ENCODE results near the gene NUDT3.

NUDT3 gene

DNA sequence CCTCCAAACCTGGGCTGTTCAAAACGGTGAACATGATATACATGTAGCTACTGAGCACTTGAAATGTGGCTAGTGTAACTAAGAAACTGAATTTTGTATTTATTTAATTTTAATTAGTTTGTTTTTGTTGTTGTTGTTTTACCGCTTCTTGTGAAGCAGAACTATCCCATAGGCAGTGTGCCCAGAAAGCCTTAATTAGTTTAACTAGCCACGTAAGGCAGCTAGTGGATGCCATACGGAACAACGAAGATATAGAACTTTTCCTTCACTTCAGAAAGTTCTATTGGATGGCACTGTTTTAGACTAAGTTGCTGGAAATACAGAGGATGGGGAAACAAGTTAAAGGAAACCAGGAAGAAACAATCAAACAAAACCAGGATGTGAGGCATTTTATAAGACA, 70.6 kb downstream of the NUDT3 start:
- Histone ChIP-seq H3K4me2 (ENCODE audit: low read length) (no peak overlapping the region), H3K9me3 (ENCODE audit: low read length) (no peaks in the 10 kb centered on the region), H2AFZ (ENCODE audit: low read length) (no peak overlapping the region), H4K20me1 (ENCODE audit: insufficient read depth, low read length) (no peaks in the 10 kb centered on the region), H3K27me3 (ENCODE audit: insufficient read depth, low read length) (no peaks in the 10 kb centered on the region), H3K36me3 (ENCODE audit: insufficient read depth, low read length) (peaks cover 9% of the 10 kb centered on the region; the same call in 1 of the 2 replicates), H3F3A (ENCODE audit: insufficient read depth, low read length) (0 out of 2 replicates have a peak, but pooled peaks cover 2% of the 10 kb centered on the region), H3K79me2 (ENCODE audit: insufficient read depth, low read length) (peaks cover 7% of the 10 kb centered on the region; the same call in 1 of the 2 replicates), H3K27ac (ENCODE audit: low read depth, low read length, poor library complexity, severe bottlenecking) (no peak overlapping the region), H3K9ac (ENCODE audit: low read length) (no peak overlapping the region), H3K4me1 (ENCODE audit: insufficient read depth, low read length, severe bottlenecking) (peaks cover 22% of the 10 kb centered on the region), H3K4me3 (ENCODE audit: low read depth, low read length, poor library complexity, severe bottlenecking) (no peak overlapping the region), H3K9me2 (ENCODE audit: low read depth, low read length) (no peaks in the 10 kb centered on the region)
- TF ChIP-seq, protein P1, sequence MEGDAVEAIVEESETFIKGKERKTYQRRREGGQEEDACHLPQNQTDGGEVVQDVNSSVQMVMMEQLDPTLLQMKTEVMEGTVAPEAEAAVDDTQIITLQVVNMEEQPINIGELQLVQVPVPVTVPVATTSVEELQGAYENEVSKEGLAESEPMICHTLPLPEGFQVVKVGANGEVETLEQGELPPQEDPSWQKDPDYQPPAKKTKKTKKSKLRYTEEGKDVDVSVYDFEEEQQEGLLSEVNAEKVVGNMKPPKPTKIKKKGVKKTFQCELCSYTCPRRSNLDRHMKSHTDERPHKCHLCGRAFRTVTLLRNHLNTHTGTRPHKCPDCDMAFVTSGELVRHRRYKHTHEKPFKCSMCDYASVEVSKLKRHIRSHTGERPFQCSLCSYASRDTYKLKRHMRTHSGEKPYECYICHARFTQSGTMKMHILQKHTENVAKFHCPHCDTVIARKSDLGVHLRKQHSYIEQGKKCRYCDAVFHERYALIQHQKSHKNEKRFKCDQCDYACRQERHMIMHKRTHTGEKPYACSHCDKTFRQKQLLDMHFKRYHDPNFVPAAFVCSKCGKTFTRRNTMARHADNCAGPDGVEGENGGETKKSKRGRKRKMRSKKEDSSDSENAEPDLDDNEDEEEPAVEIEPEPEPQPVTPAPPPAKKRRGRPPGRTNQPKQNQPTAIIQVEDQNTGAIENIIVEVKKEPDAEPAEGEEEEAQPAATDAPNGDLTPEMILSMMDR (IDR thresholded peaks at IDR 0.05; ENCODE audit: low read length), result no peak
- TF ChIP-seq EZH2 (IDR thresholded peaks at IDR 0.05; ENCODE audit: borderline replicate concordance, low read length), result no peak

DNA sequence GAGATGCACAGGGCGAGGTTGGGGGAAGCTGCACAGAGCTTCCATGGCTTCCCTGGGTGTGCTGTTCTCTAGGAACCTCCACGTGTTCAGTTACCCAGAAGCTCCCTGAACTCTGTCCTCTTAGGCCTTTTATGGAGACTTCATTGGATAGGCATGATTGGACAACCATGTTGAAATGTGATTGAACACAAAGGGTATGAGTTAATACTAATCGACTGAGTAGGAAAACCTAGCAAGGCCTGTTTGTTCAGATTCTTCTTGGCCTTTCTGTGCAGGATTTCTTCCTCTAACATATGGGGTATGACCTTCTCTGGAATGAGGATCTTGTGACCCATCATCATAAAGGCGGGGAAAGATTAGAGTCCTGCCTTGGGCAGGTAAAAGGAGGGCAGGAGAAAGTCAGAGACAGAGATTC, 73.0 kb downstream of the NUDT3 start:
- Histone ChIP-seq H3F3A (ENCODE audit: insufficient read depth, low read length) (0 out of 2 replicates have a peak, but pooled peaks cover 3% of the 10 kb centered on the region), H3K36me3 (ENCODE audit: insufficient read depth, low read length) (peaks cover 9% of the 10 kb centered on the region; the same call in 1 of the 2 replicates), H3K4me3 (ENCODE audit: low read depth, low read length, poor library complexity, severe bottlenecking) (no peak overlapping the region), H4K20me1 (ENCODE audit: insufficient read depth, low read length) (no peaks in the 10 kb centered on the region), H3K9me2 (ENCODE audit: low read depth, low read length) (no peaks in the 10 kb centered on the region), H3K9ac (ENCODE audit: low read length) (no peak overlapping the region), H3K79me2 (ENCODE audit: insufficient read depth, low read length) (peaks cover 24% of the 10 kb centered on the region), H3K4me1 (ENCODE audit: insufficient read depth, low read length, severe bottlenecking) (peaks cover 40% of the 10 kb centered on the region), H3K27ac (ENCODE audit: low read depth, low read length, poor library complexity, severe bottlenecking) (no peak overlapping the region), H3K9me3 (ENCODE audit: low read length) (no peaks in the 10 kb centered on the region), H3K27me3 (ENCODE audit: insufficient read depth, low read length) (no peaks in the 10 kb centered on the region), H2AFZ (ENCODE audit: low read length) (no peak overlapping the region), H3K4me2 (ENCODE audit: low read length) (no peak overlapping the region)
- no peak for TF ChIP-seq EZH2 (IDR thresholded peaks at IDR 0.05; ENCODE audit: borderline replicate concordance, low read length)
- TF ChIP-seq, protein P1 (IDR thresholded peaks at IDR 0.05; ENCODE audit: low read length), result no peak

DNA sequence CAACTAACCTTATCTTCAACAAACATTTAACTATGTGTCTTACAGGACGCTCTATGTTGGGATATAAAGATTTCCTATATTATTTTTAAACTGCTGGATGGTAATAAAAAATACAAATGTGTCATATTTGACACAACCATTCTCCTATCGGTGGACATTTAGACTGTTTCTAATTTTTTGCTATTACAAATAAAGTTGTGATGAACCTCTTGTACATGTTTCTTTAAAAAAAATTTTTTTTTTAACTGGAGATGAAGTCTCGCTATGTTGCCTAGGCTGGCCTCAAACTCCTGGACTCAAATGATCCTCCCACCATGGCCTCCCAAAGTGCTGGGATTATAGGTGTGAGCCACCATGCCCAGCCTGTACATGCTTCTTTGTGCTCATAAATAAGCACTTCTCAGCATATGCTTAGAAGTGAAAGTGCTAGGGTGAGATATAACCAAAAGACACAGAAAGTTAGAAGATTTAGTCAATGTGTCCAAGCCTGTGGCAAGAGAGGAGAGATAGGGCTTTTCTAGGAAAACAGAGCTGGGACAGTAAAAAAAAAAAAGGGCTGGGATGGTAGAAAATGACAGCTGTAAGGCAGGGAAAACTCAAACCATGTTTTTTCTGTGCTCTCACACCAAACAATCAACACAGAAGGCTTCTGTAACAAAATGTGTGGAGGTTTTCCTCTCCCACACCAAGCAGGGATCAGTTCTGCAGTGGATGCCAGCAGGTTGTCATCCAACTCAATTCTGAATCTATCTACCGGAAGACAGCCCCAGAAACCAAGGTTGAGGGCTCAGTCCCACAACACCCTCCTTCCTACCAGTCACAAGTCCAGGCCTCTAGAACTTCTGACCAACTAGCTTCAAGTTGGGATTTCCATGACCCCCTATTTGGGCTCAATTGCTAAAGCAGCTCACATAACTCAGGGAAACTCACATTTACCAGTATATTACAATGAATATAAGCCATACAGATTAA, 73.7 kb downstream of the NUDT3 start:
- no peaks in the 10 kb centered on the region for H3K27me3 ChIP-seq (ENCODE audit: insufficient read depth, low read length)
- no peak overlapping the region for H3K4me3 ChIP-seq (ENCODE audit: low read depth, low read length, poor library complexity, severe bottlenecking)
- TF ChIP-seq, protein P1 (IDR thresholded peaks at IDR 0.05; ENCODE audit: low read length), result no peak
- TF ChIP-seq EZH2 (IDR thresholded peaks at IDR 0.05; ENCODE audit: borderline replicate concordance, low read length), result no peak
- H3K9me3 ChIP-seq (ENCODE audit: low read length), result no peaks in the 10 kb centered on the region
- H3K79me2 ChIP-seq (ENCODE audit: insufficient read depth, low read length), result peaks cover 24% of the 10 kb centered on the region
- no peak overlapping the region for H3K4me2 ChIP-seq (ENCODE audit: low read length)
- H3K36me3 ChIP-seq (ENCODE audit: insufficient read depth, low read length), result peaks cover 9% of the 10 kb centered on the region; the same call in 1 of the 2 replicates
- H3K9me2 ChIP-seq (ENCODE audit: low read depth, low read length), result no peaks in the 10 kb centered on the region
- H4K20me1 ChIP-seq (ENCODE audit: insufficient read depth, low read length), result no peaks in the 10 kb centered on the region
- no peak overlapping the region for H3K27ac ChIP-seq (ENCODE audit: low read depth, low read length, poor library complexity, severe bottlenecking)
- H3K9ac ChIP-seq (ENCODE audit: low read length), result no peak overlapping the region
- H3F3A ChIP-seq (ENCODE audit: insufficient read depth, low read length), result 0 out of 2 replicates have a peak, but pooled peaks cover 3% of the 10 kb centered on the region
- H2AFZ ChIP-seq (ENCODE audit: low read length), result no peak overlapping the region
- H3K4me1 ChIP-seq (ENCODE audit: insufficient read depth, low read length, severe bottlenecking), result peaks cover 40% of the 10 kb centered on the region

Measured in OCI-LY1 (cell line).